Activated naive CD4-positive, alpha-beta T cell (primary cell): ENCODE results near the gene AKT3.
"Not testable (repeated sequence)": the region's sequence is repeated elsewhere in the genome, so short reads cannot be mapped to it uniquely, and the experiment has no call there.

Source experiments
- DNase-seq, 4 experiments: peaks; one replicate each; lab custom pipeline; 2025; lab: John Stamatoyannopoulos, UW

Gene AKT3

DNA sequence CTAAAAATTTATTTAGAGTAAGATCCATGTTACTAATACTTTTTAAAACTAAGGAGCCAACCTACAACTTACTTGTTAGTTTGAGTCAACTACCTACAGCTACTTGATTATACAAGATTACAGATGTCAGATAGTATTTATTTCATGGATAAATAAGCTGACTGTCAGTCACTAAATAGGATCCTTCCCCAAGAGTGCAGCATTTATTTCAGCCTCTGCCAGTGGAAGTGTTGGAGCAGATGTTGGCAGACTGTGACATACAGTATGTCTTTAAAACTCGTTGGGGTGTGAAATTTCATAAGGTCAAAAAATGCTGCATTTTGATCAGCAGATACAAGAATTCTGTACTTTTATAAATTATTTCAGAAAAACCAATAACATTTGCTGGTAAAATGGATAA, 156.2 kb downstream of the AKT3 start:
- no peak for DNase-seq

DNA sequence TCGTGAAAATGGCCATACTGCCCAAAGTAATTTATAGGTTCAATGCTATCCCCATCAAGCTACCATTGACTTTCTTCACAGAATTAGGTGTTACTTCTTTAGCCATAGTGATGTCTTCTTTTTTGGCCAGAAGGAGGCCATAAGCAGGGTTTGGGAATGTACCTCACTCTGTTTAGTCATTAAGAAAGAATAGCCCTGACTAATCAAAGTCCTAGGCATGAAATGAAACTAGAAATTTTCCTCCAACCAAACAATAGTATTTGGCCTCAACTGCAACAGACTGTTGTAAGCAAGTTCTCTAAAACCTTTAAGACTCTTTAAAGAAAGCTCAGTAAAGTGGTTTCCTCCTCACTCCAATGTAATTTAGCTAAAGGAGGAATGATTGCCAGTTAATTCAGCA, 163.9 kb downstream of the AKT3 start:
- DNase-seq = no peak

DNA sequence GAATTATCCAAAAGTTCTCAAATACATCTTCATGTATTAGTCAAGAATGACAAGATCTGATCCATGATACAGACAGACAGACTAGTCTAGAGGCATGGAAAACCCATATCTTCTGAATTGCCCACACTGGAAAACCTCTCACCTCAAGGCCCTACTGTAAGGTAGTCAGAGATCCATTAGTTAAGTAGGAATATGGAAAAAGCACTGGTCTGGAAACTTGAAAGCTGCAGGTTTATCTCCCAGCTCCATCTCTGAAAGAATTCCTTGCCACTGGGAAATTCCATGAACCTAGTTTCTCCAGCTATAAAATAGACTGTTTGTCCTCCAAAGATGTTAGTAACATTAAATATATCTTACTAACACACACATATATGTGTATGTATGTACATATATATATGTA, 169.2 kb downstream of the AKT3 start:
- no peak for DNase-seq

DNA sequence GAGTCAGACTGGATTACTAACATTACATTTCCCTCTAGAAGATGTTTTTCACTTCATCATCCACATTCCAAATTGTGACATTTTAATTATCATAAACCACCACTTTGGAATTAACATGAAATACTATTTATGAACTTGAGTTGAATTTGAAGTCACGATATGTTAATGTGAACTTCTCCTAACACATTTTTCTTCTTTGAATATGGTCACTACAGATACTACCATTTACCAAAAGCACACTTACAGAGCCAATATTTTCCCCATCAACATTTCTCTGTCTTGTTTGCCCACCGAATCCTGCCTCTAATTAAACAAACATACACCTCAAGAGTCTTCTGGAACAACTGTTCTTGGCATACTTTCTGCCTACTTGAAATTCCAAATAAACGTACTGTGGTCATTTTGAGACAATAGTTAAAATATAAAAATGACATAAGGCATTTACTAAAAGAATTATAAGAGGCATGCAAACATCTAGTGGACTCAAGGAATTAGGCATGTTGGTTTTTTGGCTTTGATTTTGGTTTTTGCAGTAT, 177.4 kb downstream of the AKT3 start:
- no peak for DNase-seq

DNA sequence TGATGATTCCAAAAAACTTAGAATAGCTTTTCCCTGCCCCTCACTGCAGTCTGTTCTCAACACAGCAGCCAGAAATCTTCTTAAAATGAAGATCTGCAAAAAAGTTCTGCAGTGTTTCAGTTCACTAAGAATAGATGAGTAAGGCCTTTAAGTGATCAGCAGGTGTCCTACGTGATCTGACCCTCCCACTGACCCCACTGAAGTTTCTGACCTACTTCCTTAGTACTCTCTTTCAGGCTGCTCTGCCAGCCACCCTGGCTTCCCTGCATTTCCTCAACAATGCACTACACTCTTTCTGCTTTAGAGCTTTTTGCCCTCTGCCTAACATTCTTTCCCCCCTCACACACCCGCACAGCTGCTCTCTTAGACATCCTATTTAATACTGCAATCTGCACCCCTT, 182.5 kb downstream of the AKT3 start:
- DNase-seq = no peak

DNA sequence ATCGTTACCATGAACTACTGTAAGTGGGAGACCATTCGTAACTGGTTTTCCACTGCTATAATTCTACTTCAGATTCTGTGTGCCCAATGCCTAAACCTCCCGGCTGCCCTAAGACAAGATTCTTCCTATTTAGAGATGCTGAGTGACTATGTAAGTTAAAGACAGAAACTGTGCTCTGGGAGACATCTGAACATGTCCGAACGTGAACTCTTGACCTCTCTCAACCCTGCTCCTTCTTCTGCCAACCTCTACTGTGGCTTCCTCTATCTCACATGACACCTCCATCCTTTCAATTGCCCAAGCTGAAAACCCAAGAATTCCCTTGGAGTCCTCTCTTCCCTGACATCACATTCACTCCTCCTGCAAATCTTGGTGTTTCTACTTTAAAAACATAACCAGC, 182.9 kb downstream of the AKT3 start:
- DNase-seq = no peak

DNA sequence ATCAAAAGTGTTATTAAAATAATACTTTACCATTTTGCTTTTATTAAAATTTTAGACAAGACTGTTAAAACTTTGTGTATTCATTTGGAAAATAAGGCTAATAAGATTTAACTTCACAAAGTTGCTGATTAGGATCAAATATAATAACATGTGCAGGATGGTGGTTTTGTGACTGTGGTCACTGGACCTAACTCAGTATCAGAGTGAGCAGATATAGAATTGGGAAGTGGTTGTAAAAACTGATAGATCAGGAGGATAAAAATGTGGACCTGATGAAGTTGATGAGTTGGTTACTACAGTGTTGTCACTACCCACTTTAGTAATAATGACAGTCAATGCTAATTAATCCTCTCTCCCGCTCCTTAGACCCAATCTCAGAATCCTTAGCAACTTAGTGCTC, 186.4 kb downstream of the AKT3 start:
- DNase-seq = no peak

DNA sequence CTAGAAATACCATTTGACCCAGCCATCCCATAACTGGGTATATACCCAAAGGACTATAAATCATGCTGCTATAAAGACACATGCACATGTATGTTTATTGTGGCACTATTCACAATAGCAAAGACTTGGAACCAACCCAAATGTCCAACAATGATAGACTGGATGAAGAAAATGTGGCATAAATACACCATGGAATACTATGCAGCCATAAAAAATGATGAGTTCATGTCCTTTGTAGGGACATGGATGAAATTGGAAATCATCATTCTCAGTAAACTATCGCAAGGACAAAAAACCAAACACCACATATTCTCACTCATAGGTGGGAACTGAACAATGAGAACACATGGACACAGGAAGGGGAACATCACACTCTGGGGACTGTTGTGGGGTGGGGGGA, 187.9 kb downstream of the AKT3 start:
- DNase-seq = not testable (repeated sequence)

DNA sequence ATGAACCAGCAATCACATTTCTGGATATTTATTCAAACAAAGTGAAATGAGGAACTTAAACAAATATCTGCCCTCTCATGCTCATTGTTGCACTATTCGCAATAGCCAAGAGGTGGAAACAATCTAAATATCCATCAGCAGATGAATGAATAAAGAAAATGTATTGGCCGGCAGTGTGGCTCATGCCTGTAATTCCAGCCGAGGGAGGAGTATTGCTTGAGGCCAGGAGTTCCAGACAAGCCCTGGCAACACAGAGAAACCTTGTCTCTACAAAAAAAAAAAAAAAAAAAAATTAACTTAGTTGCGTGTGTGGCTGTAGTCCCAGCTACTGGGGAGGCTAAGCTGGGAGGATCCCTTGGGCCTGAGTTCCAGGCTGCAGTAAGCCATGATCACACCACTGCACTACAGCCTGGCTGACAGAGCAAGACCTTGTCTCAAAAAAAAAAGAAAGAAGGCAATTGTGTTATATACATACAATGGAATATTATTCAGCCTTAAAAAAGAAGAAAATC, 191.4 kb downstream of the AKT3 start:
- DNase-seq = no peak

DNA sequence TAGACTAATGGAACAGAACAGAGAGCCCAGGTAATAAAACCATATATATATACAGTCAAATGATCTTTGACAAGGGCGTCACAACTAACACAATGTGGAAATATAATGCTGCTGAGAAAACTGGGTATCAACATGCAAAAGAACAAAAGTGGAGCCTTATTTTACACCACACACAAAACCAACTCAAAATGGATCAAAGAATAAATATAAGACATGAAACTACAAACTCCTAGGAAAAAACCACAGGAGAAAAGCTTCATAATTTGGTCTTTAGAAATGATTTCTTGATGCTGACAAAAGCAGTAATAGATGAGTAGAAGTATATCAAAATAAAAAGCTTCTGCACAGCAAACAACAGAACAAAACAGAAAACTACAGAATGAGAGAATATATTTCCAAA, 192.2 kb downstream of the AKT3 start:
- DNase-seq = no peak

DNA sequence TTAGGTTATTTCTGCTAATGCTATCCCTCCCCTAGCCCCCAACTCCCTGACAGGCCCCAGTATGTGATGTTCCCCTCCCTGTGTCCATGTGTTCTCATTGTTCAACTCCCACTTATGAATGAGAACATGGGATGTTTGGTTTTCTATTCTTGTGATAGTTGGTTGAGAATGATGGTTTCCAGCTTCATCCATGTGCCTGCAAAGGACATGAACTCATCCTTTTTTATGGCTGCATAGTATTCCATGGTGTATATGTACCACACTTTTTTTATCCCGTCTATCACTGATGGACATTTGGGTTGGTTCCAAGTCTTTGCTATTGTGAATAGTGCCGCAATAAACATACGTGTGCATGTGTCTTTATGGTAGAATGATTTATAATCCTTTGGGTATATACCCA, 200.5 kb downstream of the AKT3 start:
- not testable (repeated sequence) for DNase-seq

DNA sequence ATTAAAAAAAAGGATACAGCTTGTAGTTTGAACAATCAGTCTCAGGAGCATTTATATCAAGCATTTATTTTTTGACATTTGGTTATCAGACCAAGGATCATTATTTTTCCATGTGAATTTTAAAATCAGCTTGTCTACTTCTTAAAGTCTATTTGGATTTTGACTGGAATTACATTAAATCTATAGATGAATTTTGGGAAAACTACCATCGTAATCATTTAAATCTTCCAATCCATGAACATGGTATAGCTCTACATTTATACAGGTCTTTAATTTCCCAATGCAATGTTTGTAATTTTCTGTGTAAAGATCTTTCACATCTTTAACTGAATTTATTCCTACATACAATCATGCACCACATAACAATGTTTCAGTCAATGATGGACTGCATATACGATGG, 203.2 kb downstream of the AKT3 start:
- no peak for DNase-seq

DNA sequence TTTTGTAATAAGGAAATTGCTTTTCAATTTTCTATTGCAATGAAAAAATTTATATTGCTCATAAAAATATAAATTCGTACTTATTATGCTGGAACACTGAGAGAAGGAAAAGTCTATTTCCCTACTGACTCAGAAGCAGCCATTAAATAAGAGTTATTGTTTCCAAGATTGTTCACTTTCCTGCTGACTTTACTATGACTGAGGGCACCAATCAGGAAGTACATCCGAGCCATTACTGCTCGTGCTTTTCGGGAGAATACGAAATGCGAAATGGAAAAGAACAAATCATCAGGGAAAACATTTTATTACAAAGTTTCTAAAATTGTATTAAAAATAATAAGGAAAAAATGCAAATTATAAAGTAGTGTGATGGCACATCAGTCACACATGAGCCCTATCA, 204.8 kb downstream of the AKT3 start:
- DNase-seq = no peak

DNA sequence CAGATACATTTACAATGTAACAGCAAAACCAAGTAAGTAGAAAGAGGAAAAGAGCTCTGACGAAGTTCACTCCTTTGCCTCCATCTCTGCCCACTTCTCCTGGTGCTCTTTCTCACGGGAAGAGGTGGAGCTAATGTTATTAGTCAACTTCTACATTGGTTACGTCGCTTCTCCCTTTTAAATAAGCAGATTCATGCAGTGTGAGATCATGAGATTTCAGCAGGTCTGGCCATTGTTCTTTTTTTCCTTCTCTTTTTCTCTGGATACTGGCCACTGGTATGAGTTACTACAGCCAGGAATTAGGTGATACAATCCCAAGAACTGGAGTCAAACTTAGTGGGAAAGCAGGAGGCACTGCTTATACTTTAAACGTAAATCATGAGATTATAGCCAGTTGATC, 207.1 kb downstream of the AKT3 start:
- no peak for DNase-seq

DNA sequence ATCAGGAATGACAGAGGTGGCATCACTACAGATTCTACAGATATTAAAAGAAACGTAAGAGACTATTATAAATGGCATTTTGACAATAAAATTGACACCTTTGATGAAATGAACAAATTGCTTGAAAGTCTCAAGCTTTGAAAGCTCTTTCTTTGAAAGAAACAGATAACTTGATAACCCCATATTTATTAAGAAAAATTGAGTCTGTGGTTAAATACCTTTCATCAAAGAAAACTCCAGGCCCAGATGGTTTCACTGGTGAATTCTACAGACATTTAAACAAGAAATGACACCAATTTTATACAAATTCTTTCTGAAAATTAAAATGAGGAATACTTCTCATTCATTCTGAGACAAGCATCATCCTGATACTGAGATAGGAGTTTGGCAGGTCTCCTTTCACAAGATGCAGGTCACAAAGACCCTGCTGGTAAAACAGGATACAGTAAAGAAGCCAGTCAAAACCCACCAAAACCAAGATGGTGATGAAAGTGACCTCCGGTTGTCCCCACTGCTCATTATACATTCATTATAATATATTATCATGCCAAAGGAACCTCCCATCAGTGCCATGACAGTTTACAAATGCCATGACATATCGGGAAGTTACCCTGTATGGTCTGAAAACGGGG, 210.9 kb downstream of the AKT3 start:
- no peak for DNase-seq

DNA sequence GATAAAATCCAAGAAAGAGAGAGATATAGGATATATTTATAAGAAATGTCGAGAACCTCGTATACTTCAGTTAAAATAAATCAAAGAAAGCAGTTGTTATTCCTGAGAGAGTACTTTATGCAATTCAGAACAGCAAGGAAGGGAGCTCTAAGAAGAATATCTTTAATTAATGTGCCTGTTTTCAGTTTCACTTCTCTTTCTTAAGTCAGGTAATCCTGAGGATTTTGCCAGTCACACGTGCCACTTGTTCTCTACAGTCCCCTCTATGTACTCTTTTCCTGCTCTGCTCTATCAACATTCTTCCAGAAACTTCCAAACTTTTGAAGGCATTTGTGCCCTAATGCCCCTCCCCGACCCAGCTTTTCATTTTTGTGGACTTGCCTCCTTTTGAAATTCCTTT, 211.9 kb downstream of the AKT3 start:
- no peak for DNase-seq

DNA sequence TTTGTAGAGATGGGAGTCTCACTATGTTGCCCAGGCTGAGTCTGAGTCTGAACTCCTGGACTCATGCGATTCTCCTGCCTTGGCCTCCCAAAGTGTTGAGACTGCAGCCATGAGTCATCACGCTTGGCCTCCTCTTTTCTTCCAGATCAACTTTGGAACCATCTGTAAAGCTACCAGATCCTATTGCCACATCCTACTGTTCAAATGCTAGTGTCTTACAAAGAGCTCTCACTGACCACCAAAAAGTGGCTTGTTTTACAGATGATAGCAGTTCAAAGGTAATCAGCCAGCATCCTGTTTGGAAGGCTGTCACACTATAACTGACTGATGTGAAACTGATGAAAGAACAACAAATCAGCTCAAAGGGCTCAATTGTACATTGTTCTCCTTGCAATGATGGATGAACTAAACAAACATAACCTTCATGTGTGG, 221.6 kb downstream of the AKT3 start:
- no peak for DNase-seq

DNA sequence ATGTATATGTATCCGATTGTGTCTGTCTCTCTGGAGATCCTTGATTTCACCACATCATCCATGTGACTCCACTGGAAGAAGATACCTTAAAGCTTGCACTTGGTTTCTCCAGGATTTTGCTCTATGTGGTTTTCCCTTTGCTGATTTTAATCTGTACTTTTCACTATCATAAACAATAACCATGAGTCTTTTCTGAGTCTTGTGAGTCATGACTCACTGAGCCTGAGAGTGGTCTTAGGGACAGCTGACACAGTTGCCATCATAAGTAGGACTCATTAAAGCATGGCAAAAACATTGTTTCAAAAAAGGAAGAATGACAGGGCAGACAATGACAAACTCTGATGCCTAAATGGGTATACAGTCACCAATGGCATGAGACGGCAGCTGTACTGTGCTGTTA, 226.2 kb downstream of the AKT3 start:
- no peak for DNase-seq

DNA sequence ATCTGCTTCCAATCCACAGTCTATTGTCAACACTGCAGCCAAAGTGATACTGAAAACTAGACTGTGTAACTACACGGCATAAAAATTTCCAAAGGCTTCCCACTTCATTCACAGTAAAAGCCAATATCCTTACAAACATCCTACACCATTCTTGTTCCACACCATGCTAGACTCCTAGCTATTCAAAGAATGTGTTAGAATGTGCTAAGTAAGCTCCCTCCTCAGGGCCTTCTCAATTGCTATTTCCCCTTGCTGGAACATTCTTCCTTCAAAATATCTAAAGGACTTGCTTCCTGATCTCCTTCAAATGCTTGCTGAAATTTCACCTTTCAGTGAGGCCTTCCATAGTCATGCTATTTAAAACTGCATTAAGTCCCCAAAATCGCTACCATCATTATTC, 228.1 kb downstream of the AKT3 start:
- DNase-seq = no peak

DNA sequence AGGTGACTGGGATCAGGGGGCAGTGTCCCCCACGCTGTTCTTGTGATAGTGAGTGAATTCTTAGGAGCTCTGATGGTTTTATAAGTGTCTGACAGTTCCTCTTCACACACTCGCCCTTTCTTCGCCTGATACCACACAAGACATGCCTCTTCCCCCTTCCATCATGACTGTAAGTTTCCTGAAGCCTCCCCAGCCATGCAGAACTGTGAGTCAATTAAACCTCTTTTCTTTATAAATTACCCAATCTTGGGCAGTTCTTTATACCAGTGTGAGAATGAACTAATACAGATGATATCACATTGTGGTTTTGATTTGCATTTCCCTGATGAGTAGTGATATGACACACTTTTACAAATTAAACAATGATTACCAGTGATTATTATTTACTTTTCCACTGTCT, 229.9 kb downstream of the AKT3 start:
- DNase-seq = no peak

DNA sequence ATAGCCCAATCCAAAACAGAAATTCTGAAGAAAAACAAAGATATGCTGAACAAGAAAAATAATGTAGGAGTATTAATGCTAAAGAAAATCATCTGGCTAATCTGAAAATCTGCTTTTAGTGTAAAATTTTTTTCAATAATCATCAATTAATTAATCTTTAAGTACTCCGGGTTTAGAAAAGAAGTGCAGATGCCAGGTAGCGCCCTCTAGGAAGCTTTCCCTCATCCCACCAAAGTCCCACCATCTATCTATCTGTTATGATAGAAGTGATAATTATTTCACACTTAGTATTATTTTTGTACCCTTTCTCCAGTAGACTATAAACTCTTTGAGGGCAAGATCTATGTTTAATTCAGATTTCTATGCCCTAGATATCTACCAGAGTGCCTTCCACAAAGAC, 240.3 kb downstream of the AKT3 start:
- DNase-seq = no peak

DNA sequence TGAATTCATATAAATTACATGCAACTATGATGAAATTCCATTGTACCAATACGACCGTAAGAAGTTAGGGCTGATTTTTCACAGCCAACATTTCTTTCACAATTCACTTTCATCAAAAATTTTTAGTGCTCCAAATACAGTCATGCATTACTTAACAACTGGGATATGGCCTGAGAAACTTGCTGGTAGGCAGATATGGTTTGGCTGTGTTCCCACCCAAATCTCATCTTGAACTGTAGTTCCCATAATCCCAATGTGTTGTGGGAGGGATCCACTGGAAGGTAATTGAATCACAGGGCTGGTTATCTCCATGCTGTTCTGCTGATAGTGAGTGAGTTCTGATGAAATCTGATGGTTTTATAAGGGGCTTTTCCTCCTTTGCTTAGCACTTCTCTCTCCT, 244.4 kb downstream of the AKT3 start:
- DNase-seq = no peak

DNA sequence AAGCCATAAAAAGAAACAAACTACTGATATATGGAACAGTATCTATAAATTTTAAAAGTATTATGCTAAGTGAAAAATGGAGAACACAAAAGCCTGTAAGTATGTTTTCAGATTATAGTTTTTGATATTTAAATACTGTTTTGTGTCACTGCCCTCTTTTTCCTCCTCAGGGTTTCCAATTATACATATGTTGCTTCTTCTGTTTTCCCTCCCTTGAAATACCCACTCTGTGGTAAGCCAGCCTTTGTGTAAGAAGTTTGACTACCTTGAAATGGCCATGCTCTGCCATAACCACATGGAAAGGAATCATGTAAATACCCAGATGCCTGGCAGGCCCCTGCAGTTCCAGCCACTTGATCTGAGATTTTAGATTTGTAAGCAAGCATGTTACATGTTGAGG, 248.3 kb downstream of the AKT3 start:
- DNase-seq = no peak

DNA sequence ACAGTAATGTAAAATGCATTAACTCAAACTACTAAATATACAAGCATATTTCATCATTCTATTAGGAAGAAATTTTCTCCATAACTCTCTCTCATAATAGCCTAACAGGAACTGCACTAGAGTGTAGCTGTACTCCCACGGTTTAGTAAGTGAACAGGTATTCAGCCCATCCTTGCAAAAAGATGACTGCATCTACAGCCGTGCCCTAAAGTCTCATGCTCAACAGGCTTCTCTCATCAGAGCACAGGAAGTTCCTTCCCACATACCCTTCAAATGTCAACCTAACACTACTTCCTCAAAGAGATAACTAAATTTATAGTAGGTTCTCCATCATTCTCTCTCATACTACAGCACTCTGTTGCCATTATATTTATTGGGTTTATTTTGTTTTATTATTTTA, 251.6 kb downstream of the AKT3 start:
- DNase-seq = no peak
